SU-DHL-6 (cell line): Measurements from ENCODE around the gene JAKMIP1.

Experiments used
- EZH2phosphoT487 ChIP-seq: fragments of 200-600 bp; sonication (generic), shearing (Covaris generic); conservative IDR thresholded peaks from 2 replicates; pipeline ENCODE4 v1.6.1; 2018; ENCODE audit warnings: mild to moderate bottlenecking, antibody characterized with exemption, low read length, moderate library complexity, mixed read lengths
- TF ChIP-seq, protein P1 (sequence below): fragments of 200-600 bp; sonication (generic); IDR thresholded peaks from one replicate; pipeline ENCODE4 v1.5.1; 2017; ENCODE audit warnings: antibody characterized with exemption, mild to moderate bottlenecking, low read length, moderate library complexity; ENCODE audit not compliant: insufficient read depth, poor library complexity, severe bottlenecking

DNA sequence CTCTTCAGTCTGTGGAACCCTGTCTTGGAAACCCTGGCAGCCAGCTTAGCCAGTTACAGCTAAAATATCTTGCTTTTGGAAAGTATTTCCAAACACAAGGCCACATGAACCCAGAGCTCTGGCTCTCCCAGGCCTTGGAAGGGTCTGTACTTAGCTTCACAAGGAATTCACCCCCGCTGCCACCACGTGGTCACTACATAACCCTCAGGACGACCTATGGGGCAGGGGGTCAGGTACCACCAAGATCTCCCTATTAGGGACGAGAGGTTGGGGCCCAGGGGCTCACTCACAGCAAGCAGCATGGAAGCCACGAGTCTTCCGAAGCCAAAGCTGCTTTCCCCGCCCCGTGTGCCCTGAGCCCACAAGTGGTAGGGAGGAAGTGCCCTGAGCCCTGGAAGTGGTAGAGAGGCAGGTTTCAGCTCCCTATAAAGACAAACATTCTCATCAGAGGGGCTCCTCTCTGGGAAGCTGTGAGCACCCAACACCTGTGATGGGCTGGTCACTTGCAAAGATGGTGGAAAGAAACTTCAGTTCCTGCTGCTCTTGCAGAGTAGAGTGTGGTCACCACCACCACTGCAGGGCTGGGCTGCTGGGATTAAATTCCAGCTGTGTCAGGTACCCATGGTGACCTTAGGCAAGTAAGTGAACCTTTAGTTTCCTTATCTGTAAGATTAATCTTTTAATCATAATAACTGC lies 4.7 kb upstream of the JAKMIP1 start:
- TF ChIP-seq, protein P1, sequence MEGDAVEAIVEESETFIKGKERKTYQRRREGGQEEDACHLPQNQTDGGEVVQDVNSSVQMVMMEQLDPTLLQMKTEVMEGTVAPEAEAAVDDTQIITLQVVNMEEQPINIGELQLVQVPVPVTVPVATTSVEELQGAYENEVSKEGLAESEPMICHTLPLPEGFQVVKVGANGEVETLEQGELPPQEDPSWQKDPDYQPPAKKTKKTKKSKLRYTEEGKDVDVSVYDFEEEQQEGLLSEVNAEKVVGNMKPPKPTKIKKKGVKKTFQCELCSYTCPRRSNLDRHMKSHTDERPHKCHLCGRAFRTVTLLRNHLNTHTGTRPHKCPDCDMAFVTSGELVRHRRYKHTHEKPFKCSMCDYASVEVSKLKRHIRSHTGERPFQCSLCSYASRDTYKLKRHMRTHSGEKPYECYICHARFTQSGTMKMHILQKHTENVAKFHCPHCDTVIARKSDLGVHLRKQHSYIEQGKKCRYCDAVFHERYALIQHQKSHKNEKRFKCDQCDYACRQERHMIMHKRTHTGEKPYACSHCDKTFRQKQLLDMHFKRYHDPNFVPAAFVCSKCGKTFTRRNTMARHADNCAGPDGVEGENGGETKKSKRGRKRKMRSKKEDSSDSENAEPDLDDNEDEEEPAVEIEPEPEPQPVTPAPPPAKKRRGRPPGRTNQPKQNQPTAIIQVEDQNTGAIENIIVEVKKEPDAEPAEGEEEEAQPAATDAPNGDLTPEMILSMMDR, result no peak
- TF ChIP-seq EZH2phosphoT487, result no peak
